Lung (tissue), 12 donors: ENCODE data around the gene ETV7. TPM values are rescaled to one million over a fixed set of nuclear protein-coding genes. Genes with fewer than 3 reads are reported as not detected.

ENCODE experiments used
- ATAC-seq: fragments of 200-7000 bp; cut with Tn5 transposase; one replicate; pipeline ENCODE4 v1.9.1; 2020; ENCODE audit warnings: moderate number of reproducible peaks; ENCODE audit not compliant: insufficient read depth, low FRiP score
- DNase-seq, 3 donors: peaks; one replicate each; pipeline ENCODE4 v3.0.0-alpha.2; 2013 to 2017
- H3K27ac ChIP-seq, 2 donors: one replicate each; pipeline ENCODE4 v1.5.1; 2013; ENCODE audit warnings: mild to moderate bottlenecking in 2 of 2, moderate library complexity in 2 of 2, control low read depth in 1 of 2, inconsistent platforms in 1 of 2, low read depth in 1 of 2, low read length in 1 of 2
- H3K27me3 ChIP-seq, 3 donors: one replicate each; pipeline ENCODE4 v1.5.1; 2013; ENCODE audit warnings: low read length in 2 of 3; ENCODE audit not compliant: control insufficient read depth in 3 of 3, insufficient read depth in 3 of 3
- H3K36me3 ChIP-seq, 4 donors: one replicate each; pipeline ENCODE4 v1.5.1; 2013; ENCODE audit warnings: low read length in 4 of 4, mild to moderate bottlenecking in 1 of 4, moderate library complexity in 1 of 4; ENCODE audit not compliant: control insufficient read depth in 4 of 4, insufficient read depth in 4 of 4
- H3K4me1 ChIP-seq, 5 donors: one replicate each; pipeline ENCODE4 v1.5.1; 2013; ENCODE audit warnings: low read length in 5 of 5, mild to moderate bottlenecking in 2 of 5, moderate library complexity in 1 of 5; ENCODE audit not compliant: control insufficient read depth in 5 of 5, insufficient read depth in 5 of 5
- H3K4me3 ChIP-seq: one replicate; pipeline ENCODE4 v1.5.1; 2013; ENCODE audit warnings: mild to moderate bottlenecking, control low read depth, moderate library complexity
- H3K9ac ChIP-seq, 2 donors: one replicate each; pipeline ENCODE4 v1.5.1; 2013; ENCODE audit warnings: low read length in 2 of 2, control low read depth in 1 of 2; ENCODE audit not compliant: insufficient read depth in 1 of 2
- H3K9me3 ChIP-seq, 4 donors: one replicate each; pipeline ENCODE4 v1.5.1; 2013; ENCODE audit warnings: low read length in 3 of 4, mild to moderate bottlenecking in 1 of 4, moderate library complexity in 1 of 4; ENCODE audit not compliant: control insufficient read depth in 4 of 4, insufficient read depth in 3 of 4
- whole genome bisulfite sequencing, 2 donors: extraction: QIAGEN DNeasy Blood & Tissue Kit; methylation state at CpG; one replicate each; pipeline ENCODE4 v1.1.7; 2013; 5-methylcytosine and 5-hydroxymethylcytosine counted together
- polyA plus RNA-seq, 2 donors: library from polyadenylated mRNA; stranded (reverse); fragments of 200-250 nt; gene quantifications; one replicate each; pipeline ENCODE4 v1.2.1, GENCODE V29; 2013
- total RNA-seq, 2 donors: library from RNA; depleted of rRNA in 1 of 2; stranded (reverse); fragments of >200 nt in 1 of 2; gene quantifications; one replicate each; pipeline ENCODE4 v1.2.1, GENCODE V29; 2014 to 2021
- TF ChIP-seq, protein P1 (sequence below): IDR thresholded peaks from 2 replicates; pipeline ENCODE4 v1.5.1; 2012; ENCODE audit warnings: mild to moderate bottlenecking; ENCODE audit errors: control extremely low read depth, extremely low read depth
- donor health status: control.
- donor health status: control.
- donor health status: Bipolar disorder and iron deficiency.
- donor health status: healthy.
- donor health status: DM: yes; HTN: yes; CAD: no.

Gene ETV7
- total and polyA plus RNA-seq, 4 donors = 1.4 to 6.6 (median 3.6) TPM

DNA sequence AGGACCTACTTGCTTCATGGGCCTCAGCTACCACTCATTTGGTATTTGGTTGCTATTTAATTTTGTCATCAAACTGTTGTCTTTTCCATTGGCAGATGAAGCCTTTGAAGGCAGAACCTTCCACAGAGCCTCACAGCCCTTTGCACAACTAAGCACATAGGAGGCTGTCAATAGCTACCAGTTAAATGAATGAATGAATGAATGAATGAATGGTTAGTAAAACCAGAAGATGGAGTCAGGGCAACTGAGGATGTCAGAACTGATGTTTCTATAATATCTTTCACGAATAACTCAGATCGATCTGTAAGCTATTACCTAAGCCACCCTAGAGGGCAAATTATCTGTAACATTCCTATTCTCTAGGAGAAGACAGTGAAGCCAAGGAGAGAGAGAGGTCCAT, 69.8 kb downstream of the ETV7 start:
- no peak overlapping the region for H3K4me3 ChIP-seq
- no peak overlapping the region for H3K27ac ChIP-seq
- H3K27me3 ChIP-seq = no peaks in the 10 kb centered on the region
- peaks cover 0 to 9% (median 0%) of the 10 kb centered on the region in 5 donors for H3K4me1 ChIP-seq
- H3K36me3 ChIP-seq = no peaks in the 10 kb centered on the region
- H3K9ac ChIP-seq = no peak overlapping the region
- no peaks in the 10 kb centered on the region for H3K9me3 ChIP-seq
- ATAC-seq = no peak
- WGBS, 2 donors = 95 to 100% methylated on average over 2 of the region's 2 CpGs
- TF ChIP-seq, protein P1, sequence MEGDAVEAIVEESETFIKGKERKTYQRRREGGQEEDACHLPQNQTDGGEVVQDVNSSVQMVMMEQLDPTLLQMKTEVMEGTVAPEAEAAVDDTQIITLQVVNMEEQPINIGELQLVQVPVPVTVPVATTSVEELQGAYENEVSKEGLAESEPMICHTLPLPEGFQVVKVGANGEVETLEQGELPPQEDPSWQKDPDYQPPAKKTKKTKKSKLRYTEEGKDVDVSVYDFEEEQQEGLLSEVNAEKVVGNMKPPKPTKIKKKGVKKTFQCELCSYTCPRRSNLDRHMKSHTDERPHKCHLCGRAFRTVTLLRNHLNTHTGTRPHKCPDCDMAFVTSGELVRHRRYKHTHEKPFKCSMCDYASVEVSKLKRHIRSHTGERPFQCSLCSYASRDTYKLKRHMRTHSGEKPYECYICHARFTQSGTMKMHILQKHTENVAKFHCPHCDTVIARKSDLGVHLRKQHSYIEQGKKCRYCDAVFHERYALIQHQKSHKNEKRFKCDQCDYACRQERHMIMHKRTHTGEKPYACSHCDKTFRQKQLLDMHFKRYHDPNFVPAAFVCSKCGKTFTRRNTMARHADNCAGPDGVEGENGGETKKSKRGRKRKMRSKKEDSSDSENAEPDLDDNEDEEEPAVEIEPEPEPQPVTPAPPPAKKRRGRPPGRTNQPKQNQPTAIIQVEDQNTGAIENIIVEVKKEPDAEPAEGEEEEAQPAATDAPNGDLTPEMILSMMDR = no peak
- DNase-seq = no peak

Other genes starting within 250 kb of the ETV7 start
- 10 to 100 TPM; 27.0 to 29.2 TPM for gene BRPF3, start 190.9 kb downstream of the ETV7 start, total RNA-seq
- gene BRPF3, start 190.9 kb downstream of the ETV7 start, polyA plus RNA-seq = 10 to 100 TPM in 1 of 2 donors, 1 to 10 TPM in 1; 7.8 to 13.3 TPM
- gene PNPLA1, start 117.6 kb downstream of the ETV7 start, total RNA-seq = 1 to 10 TPM in 1 of 2 donors, under 1 TPM in 1; 0.43 to 1.3 TPM
- 1 to 10 TPM in 1 of 2 donors, under 1 TPM in 1; 0.06 to 5.6 TPM for gene PNPLA1, start 117.6 kb downstream of the ETV7 start, polyA plus RNA-seq
- gene BNIP5, start 50.8 kb downstream of the ETV7 start, total RNA-seq = under 1 TPM; 0.06 to 0.09 TPM
- under 1 TPM in 1 of 2 donors, not detected in 1; 0.02 TPM for gene BNIP5, start 50.8 kb downstream of the ETV7 start, polyA plus RNA-seq
- gene PXT1, start 55.2 kb upstream of the ETV7 start, total RNA-seq = under 1 TPM in 1 of 2 donors, not detected in 1; 0.12 TPM
- under 1 TPM in 1 of 2 donors, not detected in 1; 0.06 TPM for gene PXT1, start 55.2 kb upstream of the ETV7 start, polyA plus RNA-seq
- 10 to 100 TPM; 40.5 to 56.7 TPM for gene KCTD20, start 55.3 kb upstream of the ETV7 start, total RNA-seq
- 10 to 100 TPM; 11.5 to 31.6 TPM for gene KCTD20, start 55.3 kb upstream of the ETV7 start, polyA plus RNA-seq
- gene STK38, start 159.8 kb upstream of the ETV7 start, total RNA-seq = 10 to 100 TPM; 23.2 to 36.1 TPM
- 10 to 100 TPM; 16.7 to 22.4 TPM for gene STK38, start 159.8 kb upstream of the ETV7 start, polyA plus RNA-seq
- gene SRSF3, start 206.7 kb upstream of the ETV7 start, total RNA-seq = 100 to 1,000 TPM; 211 to 262 TPM
- gene SRSF3, start 206.7 kb upstream of the ETV7 start, polyA plus RNA-seq = 100 to 1,000 TPM; 145 to 267 TPM